HepG2 (cell line): ENCODE measurements around the gene NDUFS6. TPM values are rescaled to one million over a fixed set of nuclear protein-coding genes. Genes with fewer than 3 reads are reported as not detected.

ENCODE experiments used
- CAMTA2 ChIP-seq: sonication (generic); formaldehyde crosslinking; IDR thresholded peaks from 2 replicates; pipeline ENCODE4 v1.4.0; 2020; ENCODE audit warnings: mild to moderate bottlenecking, missing genetic modification reagents, borderline replicate concordance
- HCFC1 ChIP-seq: fragments of 150-350 bp; IDR thresholded peaks from 2 replicates; pipeline ENCODE4 v1.6.1; 2014; ENCODE audit warnings: low read depth, low read length
- LCORL ChIP-seq, 2 experiments: fragments of 450-650 bp in 1 of 2; sonication (generic) in 1 of 2; formaldehyde crosslinking in 1 of 2; IDR thresholded peaks; 2 replicates each; pipeline versions ENCODE4 v1.5.0 to v1.6.1; 2017 to 2020; ENCODE audit warnings: antibody characterized with exemption in 1 of 2, missing genetic modification reagents in 1 of 2
- NR2C2 ChIP-seq: sonication (generic); formaldehyde crosslinking; IDR thresholded peaks from 2 replicates; pipeline ENCODE4 v1.4.0; 2020; ENCODE audit warnings: missing genetic modification reagents, mild to moderate bottlenecking, moderate library complexity, borderline replicate concordance
- SALL2 ChIP-seq: sonication (generic); formaldehyde crosslinking; IDR thresholded peaks from 2 replicates; pipeline ENCODE4 v1.8.1; 2023; ENCODE audit warnings: mild to moderate bottlenecking, missing genetic modification reagents, inconsistent platforms
- SMYD3 ChIP-seq: sonication (generic); formaldehyde crosslinking; IDR thresholded peaks from 2 replicates; pipeline ENCODE4 v1.8.1; 2023; ENCODE audit warnings: mild to moderate bottlenecking, missing genetic modification reagents
- SNAPC4 ChIP-seq: sonication (generic); formaldehyde crosslinking; IDR thresholded peaks from 2 replicates; pipeline ENCODE4 v1.4.0; 2020; ENCODE audit warnings: mild to moderate bottlenecking, missing genetic modification reagents
- SP1 ChIP-seq, 2 experiments: fragments of 450-650 bp in 1 of 2; sonication (generic) in 1 of 2; formaldehyde crosslinking in 1 of 2; IDR thresholded peaks; 2 replicates each; pipeline versions ENCODE4 v1.4.0 to v1.6.1; 2016 to 2020; ENCODE audit warnings: missing genetic modification reagents in 1 of 2
- YEATS4 ChIP-seq: sonication (generic); formaldehyde crosslinking; IDR thresholded peaks from 2 replicates; pipeline ENCODE4 v1.4.0; 2020; ENCODE audit warnings: missing genetic modification reagents, borderline replicate concordance
- ZNF318 ChIP-seq: sonication (generic); formaldehyde crosslinking; IDR thresholded peaks from 2 replicates; pipeline ENCODE4 v1.4.0; 2020; ENCODE audit warnings: mild to moderate bottlenecking, missing genetic modification reagents
- ZNF639 ChIP-seq: conservative IDR thresholded peaks from 2 replicates; pipeline ENCODE4 v1.6.1; 2018; ENCODE audit warnings: missing genetic modification reagents
- ZNF670 ChIP-seq: sonication (generic); formaldehyde crosslinking; IDR thresholded peaks from 2 replicates; pipeline ENCODE4 v1.8.0; 2022; ENCODE audit warnings: mild to moderate bottlenecking, missing genetic modification reagents, borderline replicate concordance
- polyA plus RNA-seq, 8 experiments: library from polyadenylated mRNA; depleted of rRNA in 3 of 8; stranded (reverse) in 7 of 8; unstranded in 1 of 8; fragments of >200 nt; fragmentation: Illumina TruSeq in 4 of 8; extraction: Trizol in 4 of 8; gene quantifications; 2 replicates each; pipeline versions ENCODE4 v1.2.1 to v1.2.3, GENCODE V29; 2011 to 2016; ENCODE audit warnings: low read depth in 4 of 8, missing spikeins in 1 of 8, mixed read lengths in 1 of 8; ENCODE audit not compliant: insufficient read depth in 1 of 8
- total RNA-seq, 5 experiments: library from RNA; depleted of rRNA; stranded (reverse); fragments of >200 nt; fragmentation: Illumina TruSeq; extraction: Trizol; gene quantifications; 2 replicates each; pipeline ENCODE4 v1.2.3, GENCODE V29; 2016; ENCODE audit warnings: low read depth in 1 of 5

Gene NDUFS6
- total and polyA plus RNA-seq, 2 of the 13 experiments (the other 11 are each of a cell fraction or from before 2014, with no cell fraction given), result 23.7 to 50.4 TPM

GRCh38 chr5:1836891-1837880 lies 36.0 kb downstream of the NDUFS6 start (continued):
- TF ChIP-seq NR2C2 (CRISPR knock-in tag), result peak; percentile 91
- TF ChIP-seq HCFC1, result no peak
- no peak for TF ChIP-seq SALL2 (CRISPR knock-in tag)
- no peak for TF ChIP-seq CAMTA2 (CRISPR knock-in tag)
- TF ChIP-seq SNAPC4 (CRISPR knock-in tag), result no peak
- TF ChIP-seq SP1 (IDR thresholded peaks at IDR 0.05), result no peak
- TF ChIP-seq SP1 (CRISPR knock-in tag; IDR thresholded peaks at IDR 0.05), result no peak
- no peak for TF ChIP-seq ZNF318
- TF ChIP-seq SMYD3 (CRISPR knock-in tag), result no peak
- 0 out of 2 replicates have a peak, but pooled peaks have one; percentile 25 for TF ChIP-seq YEATS4
- peak; percentile 37; the same call in 1 of the 2 replicates for TF ChIP-seq ZNF670 (CRISPR knock-in tag)
- no peak for TF ChIP-seq LCORL (IDR thresholded peaks at IDR 0.05)
- peak; percentile 67; the same call in 1 of the 2 replicates for TF ChIP-seq LCORL (CRISPR knock-in tag; IDR thresholded peaks at IDR 0.05)
- no peak for TF ChIP-seq ZNF639 (CRISPR knock-in tag)
